GM18499 (cell line): ENCODE data around the gene ZNF200.
"Not testable (repeated sequence)": the region's sequence is repeated elsewhere in the genome, so short reads cannot be mapped to it uniquely, and the experiment has no call there.

Source experiments
- ATAC-seq: cut with Tn5 transposase; IDR thresholded peaks from one replicate; pipeline ENCODE4 v1.9.1; 2021; ENCODE audit warnings: moderate number of reproducible peaks; ENCODE audit not compliant: insufficient read depth, unreplicated experiment

ZNF200 gene

GRCh38 chr16:3205939-3206338 lies 29.0 kb downstream of the ZNF200 start:
- ATAC-seq = not testable (repeated sequence)

GRCh38 chr16:3202903-3203539 lies 31.9 kb downstream of the ZNF200 start:
- no peak for ATAC-seq

GRCh38 chr16:3198334-3199072 lies 36.5 kb downstream of the ZNF200 start:
- no peak for ATAC-seq

- ATAC-seq = not testable (repeated sequence)
Measured at GRCh38 chr16:3197694-3198333, 37.1 kb downstream of the ZNF200 start.

GRCh38 chr16:3195975-3196374 lies 39.0 kb downstream of the ZNF200 start:
- ATAC-seq = no peak

- no peak for ATAC-seq
Measured at GRCh38 chr16:3194792-3195191, 40.2 kb downstream of the ZNF200 start.

GRCh38 chr16:3193221-3194212 lies 41.4 kb downstream of the ZNF200 start:
- no peak for ATAC-seq

GRCh38 chr16:3192476-3193019 lies 42.4 kb downstream of the ZNF200 start:
- ATAC-seq = no peak

GRCh38 chr16:3190949-3191353 lies 44.0 kb downstream of the ZNF200 start:
- no peak for ATAC-seq

- no peak for ATAC-seq
Measured at GRCh38 chr16:3189869-3190268, 45.1 kb downstream of the ZNF200 start.

- ATAC-seq = no peak
Measured at GRCh38 chr16:3188925-3189825, 45.8 kb downstream of the ZNF200 start.

- ATAC-seq = no peak
Measured at GRCh38 chr16:3188675-3188924, 46.4 kb downstream of the ZNF200 start.

- ATAC-seq = no peak
Measured at GRCh38 chr16:3187798-3188674, 46.9 kb downstream of the ZNF200 start, which contains the start of gene OR1F1. Gene OR1F1, plus strand, starts transcription at chr16:3188204.

- no peak for ATAC-seq
Measured at GRCh38 chr16:3186946-3187690, 47.8 kb downstream of the ZNF200 start.

- no peak for ATAC-seq
Measured at GRCh38 chr16:3183445-3184139, 51.4 kb downstream of the ZNF200 start.

- no peak for ATAC-seq
Measured at GRCh38 chr16:3182608-3183444, 52.1 kb downstream of the ZNF200 start.
